Left kidney (tissue), 2 donors: ENCODE data around the gene DNAJC7. TPM values are rescaled to one million over a fixed set of nuclear protein-coding genes. Genes with fewer than 3 reads are reported as not detected.
A peak's percentile ranks its signal among the peaks of the same experiment; 100 is the strongest.
"Not testable (repeated sequence)": the region's sequence is repeated elsewhere in the genome, so short reads cannot be mapped to it uniquely, and the experiment has no call there.

Source experiments
- DNase-seq: peaks from one replicate; pipeline ENCODE4 v3.0.0-alpha.2; 2013
- polyA plus RNA-seq: library from polyadenylated mRNA; unstranded; fragments of 120-200 nt; gene quantifications from one replicate; pipeline ENCODE4 v1.2.1, GENCODE V29; 2013; ENCODE audit not compliant: insufficient read length

The DNAJC7 gene
- polyA plus RNA-seq, 1 donor, result 178 TPM

DNA sequence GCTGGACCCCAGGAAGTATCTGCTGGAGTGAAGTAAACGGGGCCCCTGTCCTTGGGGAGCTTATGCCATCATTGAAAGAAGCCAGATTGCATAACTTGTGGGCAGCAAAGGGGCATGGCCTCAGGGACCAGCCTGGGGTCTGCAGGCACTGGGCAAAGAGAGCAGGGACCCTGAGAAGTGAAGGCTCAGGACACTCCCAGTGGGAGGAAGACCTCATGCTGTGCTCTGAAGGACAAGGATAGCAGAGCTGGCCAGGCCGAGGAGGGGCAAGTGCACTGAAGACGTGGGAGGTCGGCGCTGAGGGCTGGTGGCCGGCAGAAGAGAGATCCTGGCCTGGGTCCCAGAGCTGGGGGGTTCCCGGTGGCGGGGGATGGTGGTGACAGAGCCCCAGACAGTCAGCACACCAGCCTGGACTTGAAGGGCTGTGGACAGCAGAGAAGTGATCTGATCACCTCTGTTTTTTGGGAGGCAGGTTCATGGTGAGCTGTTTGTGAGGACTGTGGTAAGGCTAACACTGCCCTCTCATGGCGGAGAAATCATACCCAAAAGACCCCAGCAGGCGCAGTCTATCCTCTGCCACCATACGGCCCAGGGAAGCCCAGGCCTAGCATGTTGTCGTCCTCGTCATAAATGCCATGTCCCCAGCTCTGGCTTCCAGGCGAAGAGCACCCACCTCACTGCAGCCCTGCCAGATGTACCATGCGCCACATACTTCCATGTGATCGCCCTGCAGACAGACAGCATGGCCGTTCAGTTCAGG is 57.7 kb downstream of the DNAJC7 start:
- no peak for DNase-seq

DNA sequence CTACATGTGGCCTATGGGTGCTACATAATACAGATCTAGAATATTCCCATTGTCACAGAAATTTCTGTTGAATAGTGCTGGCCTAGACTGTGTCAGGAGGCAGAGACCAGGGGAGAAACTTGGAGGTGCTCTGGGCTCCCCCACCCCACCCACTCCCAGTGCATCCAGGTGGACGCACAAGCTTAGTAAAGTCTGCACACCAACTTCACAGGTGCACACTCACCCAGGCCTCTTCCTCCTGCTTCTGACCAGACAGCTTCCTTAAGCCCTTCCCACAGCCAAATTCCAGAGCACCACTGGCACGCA is 58.3 kb downstream of the DNAJC7 start:
- DNase-seq, result no peak

DNA sequence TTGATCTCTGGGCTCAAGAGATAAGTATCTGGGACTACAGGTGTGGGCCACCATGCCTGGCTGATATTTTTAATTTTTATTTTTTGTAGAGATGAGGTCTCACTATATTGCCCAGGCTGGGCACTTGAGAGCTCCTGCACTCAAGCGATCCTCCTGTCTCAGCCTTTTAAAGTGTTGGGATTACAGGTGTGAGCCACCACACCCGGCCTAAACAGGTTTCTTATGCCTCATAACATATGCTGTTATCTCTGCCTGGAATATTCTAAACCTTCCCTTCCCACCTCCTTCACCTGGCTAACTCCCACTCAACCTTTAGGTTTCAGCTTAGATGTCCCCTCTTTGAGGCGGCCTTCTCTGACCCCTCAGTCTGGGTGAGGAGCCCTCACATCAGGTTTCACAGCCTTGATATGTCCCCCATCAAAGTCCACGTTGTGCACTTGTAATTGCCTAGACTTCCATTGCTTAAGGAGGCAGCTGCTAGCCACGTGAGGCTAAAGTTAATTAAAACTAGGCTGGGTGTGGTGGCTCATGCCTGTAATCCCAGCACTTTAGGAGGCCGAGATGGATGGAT is 59.3 kb downstream of the DNAJC7 start:
- no peak for DNase-seq

DNA sequence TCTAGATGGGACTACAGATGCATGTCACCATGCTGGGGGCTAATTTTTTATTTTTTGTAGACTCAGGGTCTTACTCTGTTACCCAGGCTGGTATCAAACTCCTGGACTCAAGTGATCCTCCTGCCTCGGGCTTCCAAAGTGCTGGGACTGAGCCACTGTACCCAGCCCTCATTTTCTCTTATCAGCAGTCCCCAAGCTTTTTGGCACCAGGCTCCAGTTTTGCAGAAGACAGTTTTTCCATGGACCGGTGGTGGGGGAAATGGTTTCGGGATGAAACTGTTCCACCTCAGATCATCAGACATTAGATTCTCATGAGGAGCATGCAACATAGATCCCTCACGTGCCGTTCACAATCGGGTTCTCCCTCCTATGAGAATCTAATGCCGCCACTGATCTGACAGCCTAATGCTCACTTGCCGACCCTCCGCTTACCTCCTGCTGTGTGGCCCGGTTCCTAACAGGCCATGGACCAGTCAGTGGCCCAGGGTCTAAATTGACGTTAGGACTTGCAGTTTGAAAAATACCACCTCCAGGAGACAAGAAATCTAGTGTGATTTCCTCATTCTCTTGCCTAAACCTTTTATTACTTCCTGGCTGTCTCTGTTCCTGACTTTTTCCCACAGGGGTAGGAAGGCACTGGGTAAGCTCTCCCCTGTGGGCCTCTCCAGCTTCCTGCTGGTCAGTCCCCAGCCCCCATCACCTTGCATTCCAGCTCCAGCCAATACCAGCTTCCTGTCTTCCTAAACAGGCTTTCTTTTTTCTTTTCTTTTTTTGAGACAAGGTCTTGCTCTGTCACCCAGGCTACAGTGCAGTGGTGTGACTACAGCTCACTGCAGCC is 60.0 kb downstream of the DNAJC7 start:
- no peak for DNase-seq

DNA sequence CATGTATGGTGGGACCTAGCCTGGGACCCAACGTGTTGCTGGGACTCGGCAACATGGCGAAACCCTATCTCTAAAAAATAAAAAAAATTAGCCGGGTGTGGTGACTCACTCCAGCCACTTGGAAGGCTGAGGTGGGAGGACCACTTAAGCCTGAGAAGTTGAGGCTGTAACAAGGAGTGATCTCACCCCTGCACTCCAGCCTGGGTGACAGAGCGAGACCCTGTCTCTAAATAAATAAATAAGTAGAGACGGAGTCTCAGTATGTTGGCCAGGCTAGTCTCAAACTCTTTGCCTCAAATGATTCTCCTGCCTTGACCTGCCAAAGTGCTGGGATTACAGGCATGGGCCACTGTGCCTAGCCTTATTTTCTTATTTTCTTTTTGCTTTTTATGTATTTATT is 60.7 kb downstream of the DNAJC7 start:
- DNase-seq, result no peak

DNA sequence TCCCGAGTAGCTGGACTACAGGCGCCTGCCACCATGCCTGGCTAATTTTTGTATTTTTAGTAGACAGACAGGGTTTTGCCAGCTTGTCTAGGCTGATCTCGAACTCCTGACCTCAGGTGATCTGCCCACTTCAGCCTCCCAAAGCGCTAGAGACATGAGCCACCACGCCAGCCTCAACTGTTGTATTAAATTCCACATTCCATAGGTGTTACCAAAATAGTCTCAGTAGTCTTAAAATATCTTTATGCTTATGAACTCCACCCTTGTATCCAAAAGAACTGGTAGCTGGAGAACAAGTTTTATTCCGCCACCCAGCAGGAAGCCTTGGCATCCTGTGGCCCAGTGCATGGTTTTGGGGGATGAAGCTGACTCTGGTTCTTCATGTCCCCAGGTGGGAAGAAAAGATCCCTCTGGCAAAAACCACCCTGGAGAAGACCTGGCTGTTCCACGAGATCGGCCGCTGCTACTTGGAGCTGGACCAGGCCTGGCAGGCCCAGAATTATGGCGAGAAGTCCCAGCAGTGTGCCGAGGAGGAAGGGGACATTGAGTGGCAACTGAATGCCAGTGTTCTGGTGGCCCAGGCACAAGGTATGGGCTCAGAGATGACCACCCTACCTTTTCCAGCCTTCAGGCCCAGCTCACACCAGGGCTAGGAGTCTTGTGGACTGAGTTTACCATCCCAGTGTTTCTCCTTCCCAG is 68.3 kb downstream of the DNAJC7 start:
- DNase-seq, result no peak

DNA sequence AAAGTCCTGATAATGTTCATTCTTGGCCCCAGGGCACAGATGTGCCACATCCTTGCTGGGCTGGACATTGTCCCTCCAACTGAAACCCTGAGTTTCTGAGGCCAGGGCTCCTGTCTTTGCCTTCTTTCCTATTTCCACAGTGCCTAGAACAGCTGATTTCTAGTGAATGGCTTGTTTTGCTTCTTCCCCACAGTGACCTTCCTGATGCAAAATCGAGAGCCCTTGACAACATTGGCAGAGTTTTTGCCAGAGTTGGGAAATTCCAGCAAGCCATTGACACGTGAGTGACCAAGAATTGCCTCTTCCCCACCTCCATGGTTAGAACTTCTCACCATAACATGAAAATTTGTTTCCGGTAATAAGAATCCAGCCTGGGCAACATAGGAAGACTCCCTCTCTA is 72.3 kb downstream of the DNAJC7 start:
- no peak for DNase-seq

DNA sequence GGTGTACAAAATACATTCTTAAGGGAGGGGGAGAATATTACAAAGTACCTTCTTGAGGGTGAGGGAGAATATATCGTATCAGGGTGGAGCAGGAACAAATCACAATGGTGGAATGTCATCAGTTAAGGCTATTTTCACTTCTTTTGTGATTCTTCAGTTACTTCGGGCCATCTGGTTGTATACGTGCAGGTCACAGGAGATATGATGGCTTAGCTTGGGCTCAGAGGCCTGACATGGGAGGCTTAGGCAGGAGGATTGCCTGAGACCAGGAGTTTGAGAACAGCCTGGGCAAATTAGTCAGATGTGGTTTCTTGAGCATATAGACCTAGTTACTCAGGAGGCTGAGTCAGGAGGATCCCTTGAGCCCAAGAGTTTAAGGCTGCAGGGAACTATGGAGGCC is 73.7 kb downstream of the DNAJC7 start:
- DNase-seq, result no peak

DNA sequence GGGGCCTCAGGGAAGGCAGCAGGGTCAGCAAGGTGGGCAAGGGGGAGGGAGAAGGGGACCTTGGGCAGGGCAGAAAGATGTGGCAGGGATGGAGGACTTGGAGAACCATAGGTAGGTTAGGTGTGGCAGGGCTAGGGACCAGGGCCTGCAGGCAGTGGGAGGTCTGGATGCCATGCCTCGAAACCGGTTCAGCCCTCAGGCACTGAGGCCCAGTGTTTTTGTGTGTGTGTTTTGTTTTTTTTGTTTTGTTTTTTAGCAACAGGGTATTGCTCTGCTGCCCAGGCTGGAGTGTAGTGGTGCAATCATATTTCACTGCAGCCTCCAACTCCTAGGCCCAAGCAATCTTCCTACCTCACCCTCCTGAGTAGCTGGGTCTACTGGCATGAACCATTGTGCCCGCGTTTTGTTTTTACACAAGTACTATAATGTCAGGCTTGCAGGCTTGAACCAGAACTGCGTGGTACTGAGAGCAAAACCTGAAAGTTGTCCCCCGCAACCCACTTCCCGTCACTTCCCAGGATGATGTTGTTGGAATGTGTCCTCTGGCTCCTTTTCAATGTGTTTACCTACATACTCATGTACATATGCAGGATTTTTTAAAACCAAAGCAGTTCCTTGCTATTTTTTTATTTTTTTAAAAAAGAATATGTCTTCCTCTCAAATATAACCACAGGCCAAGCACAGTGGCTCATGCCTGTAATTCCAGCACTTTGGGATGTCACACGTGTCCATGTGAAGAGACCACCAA is 74.4 kb downstream of the DNAJC7 start:
- DNase-seq, result no peak

DNA sequence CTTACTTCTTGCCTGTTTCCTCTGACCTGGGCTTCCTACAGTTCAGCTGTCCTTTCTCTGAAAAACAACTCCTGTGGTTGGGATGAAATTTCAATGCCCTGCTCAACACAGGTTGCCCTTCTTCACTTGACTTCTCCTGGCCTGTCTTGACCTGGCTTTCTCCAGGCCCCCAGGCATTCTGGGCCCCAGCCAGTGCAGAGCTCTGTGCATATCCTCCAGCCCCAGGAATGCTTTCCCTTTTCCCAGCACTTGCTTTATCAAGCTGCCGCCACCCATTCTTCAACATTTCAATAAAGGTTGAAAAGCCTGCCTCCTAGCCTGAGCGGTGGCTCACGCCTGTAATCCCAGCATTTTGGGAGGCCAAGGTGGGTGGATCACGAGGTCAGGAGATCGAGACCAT is 76.1 kb downstream of the DNAJC7 start:
- no peak for DNase-seq

DNA sequence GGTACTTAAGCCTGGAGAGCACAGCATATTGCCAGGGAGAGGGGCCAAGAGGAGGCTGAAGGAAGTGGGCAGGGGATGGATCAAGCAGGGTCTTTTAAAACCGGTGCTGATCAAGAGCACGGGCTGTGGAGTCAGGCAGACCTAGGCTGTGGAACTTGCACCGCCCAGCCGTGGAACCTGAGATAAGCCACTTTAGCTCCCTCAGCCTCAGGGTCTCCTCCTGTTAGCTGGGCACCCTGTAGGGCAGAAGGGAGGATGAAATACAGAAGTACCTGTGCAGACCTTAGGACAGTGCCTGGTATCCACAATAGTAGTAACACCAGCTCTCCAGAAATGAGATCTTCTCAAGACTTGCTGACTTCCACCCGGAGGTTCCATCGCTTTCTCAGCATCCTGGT is 77.5 kb downstream of the DNAJC7 start:
- DNase-seq, result no peak

DNA sequence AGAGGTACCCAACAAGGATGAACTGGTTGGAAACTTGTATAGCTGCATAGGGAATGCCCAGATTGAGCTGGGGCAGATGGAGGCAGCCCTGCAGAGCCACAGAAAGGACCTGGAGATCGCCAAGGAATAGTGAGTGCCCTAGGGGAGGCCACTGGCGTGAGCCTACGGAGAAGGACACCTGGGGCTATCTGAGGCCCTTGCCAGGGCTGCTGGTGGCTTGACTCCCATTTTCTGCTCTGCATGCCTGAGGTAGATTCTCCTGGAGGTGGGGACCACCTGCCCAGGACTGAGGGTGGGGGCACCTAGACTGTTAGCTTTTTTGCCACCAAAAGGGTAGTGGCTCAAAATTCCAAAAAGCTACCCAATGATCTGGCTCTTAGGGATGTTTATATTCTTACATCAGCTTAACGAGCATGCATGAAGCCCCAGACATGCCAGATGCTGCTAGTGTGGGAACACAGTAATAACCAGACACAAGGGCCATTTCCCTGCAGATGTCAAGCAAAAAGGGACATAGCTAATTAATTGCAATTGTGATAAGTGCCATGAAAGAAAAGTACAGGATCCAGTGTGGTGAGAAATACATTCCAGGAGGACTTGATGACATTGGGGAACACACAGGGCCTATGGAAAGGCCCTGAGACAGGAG is 78.1 kb downstream of the DNAJC7 start:
- no peak for DNase-seq

DNA sequence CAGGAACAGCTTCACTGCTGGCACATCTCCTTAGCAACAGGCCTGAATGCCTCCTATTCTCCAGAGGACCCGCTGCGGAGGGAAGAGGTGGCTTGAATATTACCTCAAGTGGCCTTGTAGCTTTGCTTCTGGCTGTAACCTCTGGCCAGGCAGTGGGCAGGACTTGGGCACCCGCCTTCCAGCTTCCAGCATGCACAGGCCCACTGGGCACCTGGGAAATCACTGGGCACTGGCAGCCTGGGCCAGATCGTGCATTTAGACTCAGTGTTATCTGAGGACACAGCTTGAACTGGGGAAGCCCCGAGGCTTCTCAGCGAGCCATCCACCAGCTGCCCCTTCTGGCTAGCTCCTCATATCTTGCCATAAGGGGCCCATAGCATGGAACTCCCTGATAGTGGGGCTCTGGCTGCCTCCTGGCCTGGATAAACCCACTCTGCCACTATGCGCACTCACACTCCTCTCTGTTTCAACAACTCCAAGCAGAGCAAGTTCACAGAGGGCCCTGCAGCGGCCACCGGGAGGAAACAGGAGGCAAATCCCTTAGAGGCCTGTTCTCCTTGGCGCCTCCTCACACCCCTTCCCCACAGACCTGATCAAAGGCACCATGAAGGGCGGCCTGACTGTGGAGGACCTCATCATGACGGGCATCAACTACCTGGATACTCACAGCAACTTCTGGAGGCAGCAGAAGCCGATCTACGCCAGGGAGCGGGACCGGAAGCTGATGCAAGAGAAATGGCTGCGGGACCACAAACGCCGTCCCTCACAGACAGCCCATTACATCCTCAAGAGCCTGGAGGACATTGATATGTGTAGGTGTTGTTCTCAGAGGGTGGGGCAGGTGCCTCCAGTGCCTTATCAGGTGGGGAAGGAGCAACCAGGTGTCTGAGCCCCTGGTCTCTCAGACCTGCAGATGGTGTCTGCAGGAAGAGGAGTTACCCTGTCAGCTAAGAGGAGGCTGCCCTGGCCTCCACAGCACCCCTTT is 79.0 kb downstream of the DNAJC7 start:
- no peak for DNase-seq

DNA sequence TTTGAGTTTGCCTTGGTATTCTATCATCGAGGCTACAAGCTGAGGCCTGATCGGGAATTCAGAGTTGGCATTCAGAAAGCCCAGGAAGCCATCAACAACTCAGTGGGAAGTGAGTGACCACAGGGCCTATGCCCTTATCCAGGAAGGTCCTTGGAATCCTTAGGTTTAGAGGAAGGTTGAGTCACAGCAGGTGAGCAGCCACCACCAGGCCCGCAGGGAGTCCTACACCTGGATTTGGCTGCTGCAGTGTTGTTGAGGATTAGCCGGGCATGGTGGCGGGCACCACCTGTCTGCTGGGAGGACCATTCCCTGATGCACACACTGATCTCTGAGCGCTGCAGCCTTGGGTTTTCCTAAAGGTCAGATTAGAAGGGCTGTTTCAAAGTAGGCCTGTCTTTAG is 81.6 kb downstream of the DNAJC7 start:
- DNase-seq, result no peak

DNA sequence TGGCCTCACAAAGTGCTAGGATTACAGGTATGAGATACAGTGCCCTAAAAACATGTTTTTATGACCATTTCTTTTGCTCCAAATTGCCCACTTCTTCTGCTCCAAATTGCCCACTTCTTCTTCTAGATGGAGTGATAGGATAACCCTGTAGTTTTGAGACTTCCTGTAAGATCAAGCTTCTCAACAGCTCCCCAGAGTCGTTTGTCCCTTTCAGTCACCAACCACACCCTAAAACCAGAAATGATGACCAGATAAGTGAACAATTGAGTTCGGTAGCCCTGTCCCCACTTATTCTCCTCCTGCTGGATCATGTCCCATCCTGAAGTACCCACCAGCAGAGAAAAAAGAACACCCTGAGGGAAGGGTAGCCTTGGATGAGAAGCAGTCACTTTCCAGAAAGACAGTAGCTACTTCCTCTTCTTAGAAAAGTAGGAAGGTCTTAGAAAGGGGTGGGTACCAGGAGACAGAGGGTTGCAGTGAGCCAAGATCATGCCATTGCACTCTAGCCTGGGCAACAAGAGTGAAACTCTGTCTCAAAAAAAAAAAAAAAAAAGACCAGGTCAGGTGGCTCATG is 84.3 kb downstream of the DNAJC7 start:
- no peak for DNase-seq

DNA sequence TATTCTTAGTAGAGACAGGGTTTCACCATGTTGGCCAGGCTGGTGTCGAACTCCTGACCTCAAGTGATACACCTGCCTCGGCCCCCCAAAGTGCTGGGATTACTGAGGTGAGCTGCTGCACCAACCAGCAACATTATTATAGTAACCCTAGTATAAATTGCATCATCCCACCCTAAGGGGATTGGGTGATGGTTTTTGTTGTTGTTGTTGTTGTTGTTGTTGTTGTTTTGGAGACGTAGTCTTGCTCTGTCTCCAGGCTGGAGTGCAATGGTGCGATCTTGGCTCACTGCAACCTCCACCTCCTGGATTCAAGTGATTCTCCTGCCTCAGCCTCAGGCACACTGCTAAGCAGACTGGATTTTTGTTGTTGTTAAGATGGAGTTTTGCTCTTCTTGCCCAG is 85.5 kb downstream of the DNAJC7 start:
- not testable (repeated sequence) for DNase-seq

DNA sequence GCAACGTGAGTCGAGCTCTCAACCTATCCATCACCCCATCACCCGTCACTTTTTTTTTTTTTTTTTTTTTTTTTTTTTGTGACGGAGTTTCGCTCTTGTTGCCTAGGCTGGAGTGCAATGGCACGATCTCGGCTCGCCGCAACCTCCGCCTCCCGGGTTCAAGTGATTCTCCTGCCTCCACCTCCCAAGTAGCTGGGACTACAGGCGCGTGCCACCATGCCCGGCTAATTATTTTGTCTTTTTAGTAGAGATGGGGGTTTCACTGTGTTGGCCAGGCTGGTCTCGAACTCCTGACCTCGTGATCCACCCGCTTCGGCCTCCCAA is 86.4 kb downstream of the DNAJC7 start:
- not testable (repeated sequence) for DNase-seq

DNA sequence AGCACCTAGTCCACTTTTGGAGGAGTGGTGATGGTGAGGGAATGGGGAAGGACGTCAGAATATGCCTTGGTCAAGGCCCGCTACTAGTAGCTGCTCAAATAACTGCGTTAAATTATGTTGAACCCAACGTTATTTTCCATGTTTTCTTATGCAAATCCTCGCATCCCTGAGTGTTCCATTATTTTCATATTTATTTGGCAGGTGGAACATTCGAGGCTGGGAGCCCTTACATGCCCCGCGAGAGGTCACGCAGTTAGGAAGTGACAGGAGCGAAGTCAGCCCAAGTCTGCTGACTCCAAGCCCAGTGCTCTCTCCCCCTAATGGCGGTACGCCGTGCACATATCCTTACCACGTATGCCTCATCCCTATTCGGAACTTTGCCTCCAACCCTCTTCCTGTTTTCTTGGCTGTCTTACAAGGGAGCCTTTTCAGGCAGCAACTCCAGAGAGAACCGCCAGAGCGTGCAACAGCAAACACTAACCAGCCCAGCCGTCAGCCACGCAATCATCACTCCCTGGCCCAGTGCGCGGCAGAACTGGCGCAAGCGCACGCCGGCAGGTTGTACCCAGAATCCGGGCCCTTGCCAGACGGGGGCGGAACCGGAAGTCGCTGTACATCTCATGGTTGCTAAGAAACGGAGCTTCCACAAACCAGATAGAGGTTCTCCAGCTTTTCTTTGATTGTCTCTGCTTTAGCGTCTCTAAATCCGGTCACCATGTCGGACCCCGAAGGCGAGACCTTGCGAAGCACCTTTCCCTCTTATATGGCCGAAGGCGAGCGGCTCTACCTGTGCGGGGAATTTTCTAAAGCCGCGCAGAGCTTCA is 87.0 kb downstream of the DNAJC7 start, which contains the start of gene ODAD4:
ODAD4 (plus strand) TSS at position 609 of the 824 bp plus-strand sequence; CDS start at position 716, 107 bp downstream.
- DNase-seq, result peak; percentile 95

DNA sequence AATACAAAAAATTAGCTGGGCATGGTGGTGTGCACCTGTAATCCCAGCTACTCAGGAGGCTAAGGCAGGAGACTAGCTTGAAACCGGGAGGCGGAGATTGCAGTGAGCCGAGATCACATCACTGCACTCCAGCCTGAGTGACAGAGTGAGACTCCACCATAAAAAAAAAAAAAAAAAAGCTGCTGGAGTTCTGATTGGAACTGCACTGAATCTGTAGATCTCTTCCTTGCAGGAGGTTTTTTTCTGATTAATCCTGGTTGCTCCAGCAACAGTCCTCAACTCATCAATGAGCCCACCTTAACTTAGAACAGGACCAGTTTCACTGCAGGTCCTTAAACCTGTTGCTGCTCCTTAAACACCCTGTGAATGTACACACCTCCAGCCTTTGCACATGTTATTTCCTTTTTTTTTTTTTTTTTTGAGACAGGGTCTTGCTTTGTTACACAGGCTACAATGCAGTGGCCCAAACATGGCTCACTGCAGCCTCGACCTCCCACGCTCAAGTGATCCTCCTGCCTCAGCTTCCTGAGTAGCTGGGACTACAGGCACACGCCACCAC is 88.5 kb downstream of the DNAJC7 start:
- DNase-seq, result no peak
